Erythroblast (primary cell): ENCODE results near the gene ZNF440.
"Not testable (repeated sequence)": the region's sequence is repeated elsewhere in the genome, so short reads cannot be mapped to it uniquely, and the experiment has no call there.

Source experiments
- GATA1 ChIP-seq: IDR thresholded peaks from 2 replicates; pipeline ENCODE4 v1.6.1; 2011; ENCODE audit warnings: low read depth, mild to moderate bottlenecking, control low read depth, low read length, moderate library complexity
- POLR2A ChIP-seq: IDR thresholded peaks from 2 replicates; pipeline ENCODE4 v1.6.1; 2011; ENCODE audit warnings: mild to moderate bottlenecking, low read length

DNA sequence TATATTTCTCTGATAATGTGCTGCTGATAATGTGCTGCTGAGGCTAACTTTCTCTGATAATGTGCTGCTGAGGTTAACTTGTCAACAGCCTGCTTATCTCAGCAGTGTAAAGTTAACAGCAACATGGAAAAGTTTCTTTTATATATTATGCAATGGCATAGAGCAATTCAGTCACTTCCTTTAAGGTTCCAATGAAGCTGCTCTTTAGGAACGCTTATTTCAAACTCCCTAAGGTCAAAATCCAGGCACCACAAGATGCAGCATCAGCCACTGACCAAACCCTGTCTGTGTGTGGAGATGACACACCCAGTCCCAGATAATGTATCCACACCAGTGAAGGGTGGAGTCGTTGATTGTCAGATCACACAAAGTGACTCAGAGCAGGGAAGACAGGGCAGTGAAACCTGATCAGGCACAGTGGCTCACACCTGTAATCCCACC lies 21.6 kb downstream of the ZNF440 start:
- TF ChIP-seq POLR2A, GATA1: not testable (repeated sequence)
